SU-DHL-6 (cell line): ENCODE data around the gene MMP11.

Experiments
- H2AFZ ChIP-seq: fragments of 200-600 bp; sonication (generic); 2 replicates; pipeline ENCODE4 v1.6.1; 2014; ENCODE audit warnings: low read depth, mild to moderate bottlenecking, moderate library complexity, mixed read lengths, antibody characterized with exemption, low read length; ENCODE audit not compliant: severe bottlenecking
- H3F3A ChIP-seq: fragments of 200-600 bp; shearing (Covaris generic); 2 replicates; pipeline ENCODE4 v1.6.0; 2016; ENCODE audit warnings: antibody characterized with exemption, mild to moderate bottlenecking; ENCODE audit not compliant: insufficient read depth
- H3K27ac ChIP-seq: fragments of 200-600 bp; sonication (generic); 2 replicates; pipeline ENCODE4 v1.5.1; 2016; ENCODE audit warnings: low read depth, mild to moderate bottlenecking, low read length, moderate library complexity, mixed read lengths
- H3K27me3 ChIP-seq: fragments of 200-600 bp; sonication (generic), shearing (Covaris generic); 2 replicates; pipeline ENCODE4 v1.6.0; 2014; ENCODE audit warnings: mild to moderate bottlenecking, low read length
- H3K36me3 ChIP-seq: fragments of 200-600 bp; sonication (generic); 2 replicates; pipeline ENCODE4 v1.6.1; 2014; ENCODE audit warnings: mild to moderate bottlenecking, low read length, mixed read lengths
- H3K4me2 ChIP-seq: fragments of 300-600, 200-600 bp; shearing (Covaris generic), sonication (generic); 2 replicates; pipeline ENCODE4 v1.6.0; 2014; ENCODE audit warnings: low read length, low read depth, mild to moderate bottlenecking; ENCODE audit not compliant: poor library complexity, severe bottlenecking
- H3K4me3 ChIP-seq: fragments of 200-600 bp; sonication (generic); 2 replicates; pipeline ENCODE4 v1.5.1; 2014; ENCODE audit warnings: antibody characterized with exemption, low read length, mild to moderate bottlenecking, mixed read lengths; ENCODE audit not compliant: insufficient read depth, poor library complexity, severe bottlenecking
- H3K79me2 ChIP-seq: fragments of 200-600 bp; sonication (generic); 2 replicates; pipeline ENCODE4 v1.6.1; 2014; ENCODE audit warnings: mild to moderate bottlenecking, low read length, moderate library complexity; ENCODE audit not compliant: insufficient read depth
- H3K9ac ChIP-seq: fragments of 200-600 bp; sonication (generic); 2 replicates; pipeline ENCODE4 v1.7.0; 2014; ENCODE audit warnings: mild to moderate bottlenecking, low read length
- H3K9me2 ChIP-seq: fragments of 200-600 bp; sonication (generic); replicated peaks from 2 replicates; pipeline ENCODE4 v1.6.1; 2014; ENCODE audit warnings: low read length; ENCODE audit not compliant: insufficient read depth
- H3K9me3 ChIP-seq: fragments of 200-600 bp; sonication (generic); 2 replicates; pipeline ENCODE4 v1.6.1; 2014; ENCODE audit warnings: low read length, mixed read lengths; ENCODE audit not compliant: insufficient read depth
- H4K20me1 ChIP-seq: fragments of 200-600 bp; sonication (generic); 2 replicates; pipeline ENCODE4 v1.6.1; 2014; ENCODE audit warnings: low read depth, mild to moderate bottlenecking, antibody characterized with exemption, low read length, moderate library complexity, mixed read lengths
- EZH2phosphoT487 ChIP-seq: fragments of 200-600 bp; sonication (generic), shearing (Covaris generic); conservative IDR thresholded peaks from 2 replicates; pipeline ENCODE4 v1.6.1; 2018; ENCODE audit warnings: mild to moderate bottlenecking, antibody characterized with exemption, low read length, moderate library complexity, mixed read lengths
- TF ChIP-seq, protein P1 (sequence below): fragments of 200-600 bp; sonication (generic); IDR thresholded peaks from one replicate; pipeline ENCODE4 v1.5.1; 2017; ENCODE audit warnings: antibody characterized with exemption, mild to moderate bottlenecking, low read length, moderate library complexity; ENCODE audit not compliant: insufficient read depth, poor library complexity, severe bottlenecking

The MMP11 gene

DNA sequence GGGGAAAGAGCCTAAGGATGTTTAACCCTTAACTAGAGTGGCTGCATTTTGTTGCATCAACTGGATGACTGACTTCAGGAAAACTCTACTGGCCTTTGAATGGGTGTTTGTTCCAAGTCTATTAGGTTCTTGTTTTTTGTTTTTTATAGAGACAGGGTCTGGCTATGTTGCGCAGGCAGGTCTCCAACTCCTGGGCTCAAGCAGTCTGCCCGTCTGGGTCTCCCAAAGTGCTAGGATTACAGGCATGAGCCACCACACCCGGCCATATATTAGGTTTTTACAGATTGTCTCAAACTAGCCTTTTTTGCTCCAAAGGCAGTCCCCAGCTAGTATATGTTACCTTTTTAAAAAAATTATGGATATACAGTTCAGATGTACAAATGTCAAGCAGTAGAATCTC is 15.3 kb downstream of the MMP11 start:
- Histone ChIP-seq H4K20me1 (peaks cover 6% of the 10 kb centered on the region; the same call in 1 of the 2 replicates), H3F3A (no peaks in the 10 kb centered on the region; the same call in 1 of the 2 replicates), H3K9me2 (no peaks in the 10 kb centered on the region), H3K9ac (peak overlapping the region; percentile 96), H3K9me3 (no peaks in the 10 kb centered on the region), H3K4me2 (peak overlapping the region; percentile 84), H3K27ac (peak overlapping the region; percentile 93; the same call in 1 of the 2 replicates), H3K36me3 (no peaks in the 10 kb centered on the region), H3K27me3 (no peaks in the 10 kb centered on the region), H3K4me3 (peak overlapping the region; percentile 81), H2AFZ (no peak overlapping the region), H3K79me2 (peaks cover 56% of the 10 kb centered on the region)
- no peak for TF ChIP-seq EZH2phosphoT487
- TF ChIP-seq, protein P1, sequence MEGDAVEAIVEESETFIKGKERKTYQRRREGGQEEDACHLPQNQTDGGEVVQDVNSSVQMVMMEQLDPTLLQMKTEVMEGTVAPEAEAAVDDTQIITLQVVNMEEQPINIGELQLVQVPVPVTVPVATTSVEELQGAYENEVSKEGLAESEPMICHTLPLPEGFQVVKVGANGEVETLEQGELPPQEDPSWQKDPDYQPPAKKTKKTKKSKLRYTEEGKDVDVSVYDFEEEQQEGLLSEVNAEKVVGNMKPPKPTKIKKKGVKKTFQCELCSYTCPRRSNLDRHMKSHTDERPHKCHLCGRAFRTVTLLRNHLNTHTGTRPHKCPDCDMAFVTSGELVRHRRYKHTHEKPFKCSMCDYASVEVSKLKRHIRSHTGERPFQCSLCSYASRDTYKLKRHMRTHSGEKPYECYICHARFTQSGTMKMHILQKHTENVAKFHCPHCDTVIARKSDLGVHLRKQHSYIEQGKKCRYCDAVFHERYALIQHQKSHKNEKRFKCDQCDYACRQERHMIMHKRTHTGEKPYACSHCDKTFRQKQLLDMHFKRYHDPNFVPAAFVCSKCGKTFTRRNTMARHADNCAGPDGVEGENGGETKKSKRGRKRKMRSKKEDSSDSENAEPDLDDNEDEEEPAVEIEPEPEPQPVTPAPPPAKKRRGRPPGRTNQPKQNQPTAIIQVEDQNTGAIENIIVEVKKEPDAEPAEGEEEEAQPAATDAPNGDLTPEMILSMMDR = no peak

DNA sequence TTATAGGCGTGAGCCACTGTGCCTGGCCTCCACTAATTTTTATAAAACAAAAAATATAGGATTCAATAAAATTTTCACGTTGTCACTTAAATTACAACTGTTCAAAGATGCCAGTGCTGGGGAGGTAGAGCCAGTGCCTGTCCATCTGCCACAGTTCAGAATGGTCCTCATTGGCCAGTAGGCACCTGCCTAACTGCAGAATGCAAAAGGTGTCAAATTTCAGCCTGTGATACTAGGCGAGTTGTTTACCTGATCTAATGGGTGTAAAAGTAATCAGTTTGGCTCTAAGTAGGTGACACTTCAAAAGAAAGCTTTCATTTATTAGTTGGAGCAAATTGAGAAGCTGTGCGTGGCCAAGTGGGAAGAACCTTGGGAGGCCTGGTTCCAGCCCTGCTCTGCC is 16.5 kb downstream of the MMP11 start:
- no peak overlapping the region for H3K9ac ChIP-seq
- H3K4me2 ChIP-seq = no peak overlapping the region

DNA sequence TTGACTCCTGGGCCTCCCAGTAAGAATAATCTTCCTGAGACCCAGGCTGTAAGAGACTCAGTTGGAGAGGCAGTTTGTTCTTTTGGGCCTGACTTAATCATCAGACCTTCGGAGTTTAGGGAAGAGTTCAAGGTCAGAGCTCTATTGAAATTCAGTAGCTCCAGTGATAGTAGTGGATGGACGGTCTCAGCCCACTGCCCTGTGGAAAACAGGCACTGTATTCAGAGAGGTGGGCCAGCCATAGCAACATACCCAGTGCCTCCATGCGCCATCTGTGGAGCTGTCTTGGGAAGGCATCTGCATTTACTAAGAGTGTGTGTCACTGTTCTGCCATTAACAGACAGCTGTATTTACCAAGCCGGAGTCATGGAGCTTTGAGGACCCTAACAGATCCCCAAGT is 17.0 kb downstream of the MMP11 start:
- peaks cover 4% of the 10 kb centered on the region; the same call in 1 of the 2 replicates for H3K36me3 ChIP-seq
- no peak overlapping the region for H3K4me3 ChIP-seq
- no peak for TF ChIP-seq EZH2phosphoT487
- TF ChIP-seq, protein P1 = no peak
- H3K79me2 ChIP-seq = peaks cover 56% of the 10 kb centered on the region
- H2AFZ ChIP-seq = no peak overlapping the region
- no peaks in the 10 kb centered on the region for H3K9me3 ChIP-seq
- no peak overlapping the region for H3K9ac ChIP-seq
- no peak overlapping the region for H3K4me2 ChIP-seq
- H3F3A ChIP-seq = peaks cover 2% of the 10 kb centered on the region; the same call in 1 of the 2 replicates
- no peaks in the 10 kb centered on the region for H3K9me2 ChIP-seq
- H3K27me3 ChIP-seq = no peaks in the 10 kb centered on the region
- no peak overlapping the region for H3K27ac ChIP-seq
- peaks cover 6% of the 10 kb centered on the region; the same call in 1 of the 2 replicates for H4K20me1 ChIP-seq

More for the DNA sequence above, 16.5 kb downstream of the MMP11 start:
- H3F3A ChIP-seq = no peaks in the 10 kb centered on the region; the same call in 1 of the 2 replicates
- H3K36me3 ChIP-seq = peaks cover 1% of the 10 kb centered on the region; the same call in 1 of the 2 replicates
- no peaks in the 10 kb centered on the region for H3K9me3 ChIP-seq
- no peaks in the 10 kb centered on the region for H3K9me2 ChIP-seq
- peaks cover 56% of the 10 kb centered on the region for H3K79me2 ChIP-seq
- no peak overlapping the region for H3K27ac ChIP-seq
- H4K20me1 ChIP-seq = peaks cover 6% of the 10 kb centered on the region; the same call in 1 of the 2 replicates
- no peaks in the 10 kb centered on the region for H3K27me3 ChIP-seq
- no peak overlapping the region for H3K4me3 ChIP-seq
- H2AFZ ChIP-seq = no peak overlapping the region
- TF ChIP-seq, protein P1 = no peak
- no peak for TF ChIP-seq EZH2phosphoT487
